NCI-H510A (cell line): ENCODE results near the gene HIPK4.
"Not testable (repeated sequence)": the region's sequence is repeated elsewhere in the genome, so short reads cannot be mapped to it uniquely, and the experiment has no call there.

Source experiments
- DNase-seq: peaks from one replicate; lab custom pipeline; 2025; lab: John Stamatoyannopoulos, UW

Gene HIPK4

DNA sequence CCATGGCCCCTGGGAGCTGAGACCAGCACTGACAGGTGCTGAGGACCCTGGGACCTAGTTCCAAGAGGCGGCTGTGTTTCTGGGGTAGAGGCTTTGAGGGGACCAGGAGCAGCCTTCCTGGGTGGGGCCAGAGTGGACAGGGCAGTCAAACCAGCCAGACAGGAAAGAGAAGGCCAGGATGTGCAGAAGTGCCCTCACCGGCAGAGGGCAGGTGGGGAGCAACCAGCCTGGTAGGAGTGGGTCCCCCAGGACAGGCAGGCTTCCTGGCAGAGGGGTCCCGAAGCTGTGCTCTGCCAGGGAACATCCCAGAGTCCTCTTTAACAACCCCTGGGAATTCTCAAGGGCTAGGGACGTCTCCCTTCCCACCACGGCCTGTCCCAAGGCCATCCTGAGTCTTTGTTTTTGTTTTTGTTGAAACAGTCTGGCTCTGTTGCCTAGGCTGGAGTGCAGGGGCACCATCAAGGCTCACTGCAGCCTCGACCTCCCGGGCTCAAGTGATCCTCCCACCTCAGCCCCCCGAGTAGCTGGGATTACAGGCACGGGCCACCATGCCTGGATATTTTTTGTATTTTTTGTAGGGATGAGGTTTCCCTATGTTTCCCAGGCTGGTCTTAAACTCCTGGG is 3.0 kb upstream of the HIPK4 start:
- peak; percentile 29 for DNase-seq

DNA sequence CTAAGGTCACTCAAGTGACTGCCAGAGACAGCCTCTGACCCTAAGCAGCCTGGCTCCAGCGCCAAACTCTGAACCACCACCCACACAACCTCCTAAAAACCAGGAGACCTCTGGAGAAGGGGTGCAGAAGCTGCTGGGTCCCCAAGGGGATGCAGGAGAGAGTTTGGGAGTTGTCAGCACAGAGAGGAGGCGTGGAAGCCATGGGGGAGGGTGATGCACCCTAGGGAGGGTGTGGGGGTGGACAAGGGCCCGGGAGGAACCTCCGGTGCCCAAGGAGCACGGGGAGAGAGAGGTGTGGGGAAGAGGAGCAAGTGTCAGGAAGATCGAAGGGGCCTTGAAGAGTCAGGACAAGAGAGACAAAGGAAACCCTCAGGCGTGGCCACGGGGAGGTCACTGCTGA is 2.1 kb upstream of the HIPK4 start:
- no peak for DNase-seq

DNA sequence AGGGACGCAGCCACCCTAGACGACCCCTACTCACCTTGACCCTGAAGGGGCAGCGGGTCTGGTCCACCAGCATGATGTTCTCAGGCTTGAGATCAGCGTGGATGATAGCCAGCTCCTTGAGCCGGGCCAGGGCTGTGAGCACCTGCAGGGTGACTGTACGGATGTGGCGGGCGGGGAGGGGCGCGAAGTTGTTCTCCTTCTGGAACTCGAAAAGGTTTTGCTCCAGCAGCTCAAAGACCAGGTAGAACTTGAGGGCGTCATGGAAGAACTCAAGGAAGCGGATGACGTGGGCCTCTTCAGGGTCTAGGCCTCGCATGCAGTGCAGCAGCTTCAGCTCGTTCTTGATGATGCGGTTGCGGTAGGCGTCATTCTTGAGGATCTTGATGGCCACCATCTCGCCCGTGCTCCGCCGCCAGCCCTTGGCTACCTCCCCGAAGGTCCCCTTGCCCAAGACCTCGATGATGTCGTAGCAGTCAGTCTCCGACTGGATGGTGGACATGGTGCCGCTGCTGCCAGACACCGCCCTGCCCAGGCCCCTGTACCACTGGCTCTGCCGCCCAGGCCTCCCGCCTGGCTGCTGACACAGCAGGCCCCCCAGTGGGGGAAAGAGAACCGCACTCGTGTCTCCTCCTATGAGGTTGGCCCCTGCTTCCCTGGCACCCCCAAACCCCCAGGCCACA is 437 bp downstream of the HIPK4 start:
- no peak for DNase-seq

DNA sequence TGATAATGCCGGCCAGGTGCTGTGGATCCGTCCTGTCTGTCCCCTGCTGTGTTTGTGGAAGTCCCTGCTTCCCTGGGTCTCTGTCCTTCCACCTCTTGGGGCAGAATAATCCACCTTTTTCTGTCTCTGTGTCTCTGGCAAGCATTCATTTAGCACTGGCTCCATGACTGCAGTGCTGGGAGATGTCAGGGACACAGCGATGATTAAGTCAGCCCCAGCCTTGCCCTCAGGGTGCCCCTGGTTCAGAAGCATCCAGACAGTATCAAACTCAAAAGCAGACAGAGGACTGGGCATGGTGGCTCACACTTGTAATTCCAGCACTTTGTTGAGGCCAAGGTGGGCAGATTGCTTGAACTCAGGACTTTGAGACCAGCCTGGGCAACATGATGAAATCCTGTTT is 1.5 kb downstream of the HIPK4 start:
- DNase-seq: no peak

DNA sequence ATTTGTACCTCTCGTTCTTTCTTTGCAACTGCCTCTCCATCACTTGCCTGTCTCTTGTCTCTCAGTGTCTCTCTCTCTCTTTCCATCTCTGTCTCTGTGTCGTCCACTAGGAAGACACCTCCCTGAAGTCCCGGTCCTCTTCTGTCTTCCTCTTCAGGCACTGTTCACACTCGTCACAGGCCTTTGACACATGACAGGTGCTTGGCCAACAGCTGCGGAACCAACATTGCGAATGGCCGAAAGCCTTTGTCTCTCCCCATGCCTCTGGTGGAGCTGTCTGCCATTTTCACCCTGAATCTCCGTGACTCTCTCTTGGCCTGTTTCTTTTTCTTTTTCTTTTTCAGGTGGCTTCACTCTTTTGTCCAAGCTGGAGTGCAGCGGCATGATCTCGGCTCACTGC is 2.8 kb downstream of the HIPK4 start:
- DNase-seq: no peak

DNA sequence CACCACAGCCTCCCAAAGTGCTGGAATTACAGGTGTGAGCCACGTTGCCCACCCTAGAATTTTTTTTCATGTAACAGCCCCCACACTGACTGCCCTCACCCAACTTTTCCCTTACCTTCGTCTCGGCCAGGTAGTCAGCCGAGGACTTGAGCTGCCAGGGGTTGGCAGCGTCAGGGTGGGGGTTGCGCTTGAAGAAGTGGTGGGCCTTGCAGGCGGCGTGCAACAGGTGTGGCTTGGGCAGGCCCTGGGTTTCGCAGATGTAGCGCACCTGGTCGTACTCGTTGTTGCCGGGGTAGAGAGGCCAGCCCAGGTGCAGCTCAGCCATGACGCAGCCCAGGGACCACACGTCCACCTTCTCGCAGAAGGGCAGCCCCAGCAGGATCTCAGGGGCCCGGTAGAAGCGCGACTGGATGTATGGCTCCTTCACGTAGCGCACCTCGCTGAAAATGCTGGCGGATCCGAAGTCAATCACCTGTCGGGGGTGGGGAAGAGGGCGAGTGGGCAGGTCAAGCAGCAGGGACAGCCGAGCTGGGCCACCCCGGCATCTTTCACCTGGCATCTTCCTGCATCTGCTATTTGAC is 6.2 kb downstream of the HIPK4 start:
- DNase-seq: peak; percentile 18

DNA sequence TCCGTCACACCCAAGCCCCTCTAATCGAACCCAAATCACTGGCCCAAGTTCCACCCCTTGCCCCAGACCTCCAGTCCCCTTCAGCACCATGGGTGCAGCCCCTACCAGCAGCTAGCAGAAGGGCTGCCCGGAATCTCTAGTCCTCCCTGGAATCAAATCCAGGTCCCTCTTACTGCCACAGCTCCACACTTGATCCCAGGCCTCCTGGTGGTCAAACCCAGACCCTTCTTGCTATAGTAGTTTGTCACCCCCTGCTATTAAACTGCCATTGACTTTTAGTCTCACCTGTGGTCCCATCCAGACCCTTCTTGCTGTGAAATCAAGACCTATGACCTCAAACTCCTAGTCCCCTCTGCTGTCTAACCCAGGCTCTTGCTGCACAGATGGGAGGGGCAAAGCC is 8.7 kb downstream of the HIPK4 start:
- DNase-seq: no peak

DNA sequence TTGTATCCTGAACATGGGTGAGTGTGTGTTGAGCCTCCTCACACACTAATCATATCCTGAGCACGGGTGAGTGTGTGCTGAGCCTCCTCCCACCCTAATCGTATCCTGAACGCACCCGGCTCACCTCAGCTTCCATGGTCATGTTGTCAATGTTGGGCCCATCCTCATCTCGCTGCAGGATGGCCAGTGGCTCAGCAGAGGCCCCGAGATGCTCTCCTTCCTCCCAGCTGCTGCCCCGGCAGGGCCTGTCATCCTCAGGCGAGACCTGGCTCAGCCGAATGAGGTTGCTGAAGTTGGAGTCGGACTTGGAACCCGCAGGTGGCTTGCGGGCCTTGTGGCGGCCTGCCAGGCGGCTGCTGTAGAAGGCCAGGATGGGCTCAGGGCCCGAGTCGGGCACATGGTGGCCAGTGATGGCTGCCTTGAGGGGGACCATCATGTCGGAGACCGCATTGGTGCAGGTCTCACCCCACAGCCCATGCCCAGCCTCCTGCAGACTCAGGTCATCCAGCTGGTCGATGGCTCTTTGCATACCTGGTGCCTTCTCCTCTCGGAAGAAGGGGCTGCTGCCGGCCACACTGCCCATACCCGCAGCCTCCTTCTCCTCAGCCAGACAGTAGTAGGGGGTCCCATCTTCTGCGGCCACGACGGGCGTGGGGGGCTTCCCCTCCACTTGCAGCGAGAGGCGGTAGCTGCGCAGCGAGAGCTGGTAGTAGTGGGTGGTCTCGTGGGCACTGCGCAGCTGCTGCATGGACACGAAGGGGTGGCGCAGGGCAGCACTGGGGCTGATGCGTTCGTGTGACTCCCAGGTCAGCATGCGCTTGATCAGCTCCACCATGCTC is 9.6 kb downstream of the HIPK4 start:
- no peak for DNase-seq

DNA sequence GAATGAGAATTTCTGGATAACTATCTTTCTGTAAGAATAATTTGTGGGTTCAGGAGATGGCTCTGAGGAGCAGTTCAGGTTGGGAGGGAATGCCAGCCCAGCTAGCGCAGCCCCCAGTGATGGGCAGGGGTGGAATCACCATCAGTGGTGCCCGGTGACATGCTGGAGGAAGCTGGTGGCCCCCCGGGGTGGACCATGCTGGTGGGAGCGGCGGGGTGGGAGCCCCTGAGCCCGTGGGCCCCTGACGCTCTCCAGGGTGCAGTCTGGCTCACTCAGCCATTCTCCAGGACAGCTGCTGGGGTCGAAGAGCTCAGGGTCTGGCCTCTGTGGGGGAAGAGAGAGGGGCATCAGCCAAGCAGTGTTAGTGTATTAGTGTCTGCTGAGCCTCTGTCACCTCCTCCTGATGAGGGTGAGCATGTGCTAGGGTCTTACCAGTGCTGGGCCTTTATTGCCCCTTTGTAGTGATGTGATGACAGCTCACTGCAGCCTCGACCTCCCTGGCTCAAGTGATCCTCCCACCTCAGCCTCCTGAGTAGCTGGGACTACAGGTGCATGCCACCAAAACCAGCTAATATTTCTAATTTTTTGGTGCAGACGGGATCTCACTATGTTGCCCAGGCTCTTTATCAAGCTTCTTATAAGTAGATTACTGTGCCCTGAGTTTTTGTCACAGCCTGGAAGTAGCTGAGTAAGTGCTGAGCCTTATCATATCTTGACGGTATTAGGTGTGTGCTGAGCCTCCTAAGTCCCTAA is 10.4 kb downstream of the HIPK4 start:
- no peak for DNase-seq

DNA sequence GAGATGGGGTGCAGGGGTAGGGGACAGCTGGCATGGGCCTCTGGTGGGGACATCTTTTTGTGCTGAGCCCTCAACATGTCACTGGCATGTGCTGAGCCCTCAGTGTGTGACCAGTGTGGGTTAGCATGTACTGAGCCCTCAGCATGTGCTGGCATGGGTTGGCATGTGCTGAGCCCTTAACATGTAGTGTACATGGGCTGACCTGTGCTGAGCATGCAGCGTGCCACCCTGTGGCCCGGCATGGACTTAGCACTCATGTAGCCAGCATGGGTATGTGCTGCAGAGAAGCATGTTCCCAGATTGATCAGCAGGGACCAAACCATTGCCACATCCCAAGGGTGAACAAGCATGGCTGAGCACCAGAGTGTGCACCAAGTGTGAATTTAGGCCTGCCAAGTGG is 11.5 kb downstream of the HIPK4 start:
- DNase-seq: no peak

DNA sequence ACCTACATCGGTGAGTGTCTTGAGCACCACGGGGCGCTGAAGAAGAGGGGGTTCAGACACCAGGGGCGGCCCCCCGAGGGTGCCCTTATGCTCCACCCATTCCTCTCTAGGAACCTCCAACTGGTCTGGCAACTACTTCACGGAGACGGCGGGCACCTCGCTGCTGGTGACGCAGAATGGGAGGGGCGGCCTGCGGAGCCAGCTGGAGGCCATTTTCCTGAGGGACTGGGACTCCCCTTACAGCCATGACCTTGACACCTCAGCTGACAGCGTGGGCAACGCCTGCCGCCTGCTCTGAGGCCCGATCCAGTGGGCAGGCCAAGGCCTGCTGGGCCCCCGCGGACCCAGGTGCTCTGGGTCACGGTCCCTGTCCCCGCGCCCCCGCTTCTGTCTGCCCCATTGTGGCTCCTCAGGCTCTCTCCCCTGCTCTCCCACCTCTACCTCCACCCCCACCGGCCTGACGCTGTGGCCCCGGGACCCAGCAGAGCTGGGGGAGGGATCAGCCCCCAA is 12.1 kb downstream of the HIPK4 start:
- DNase-seq: no peak

DNA sequence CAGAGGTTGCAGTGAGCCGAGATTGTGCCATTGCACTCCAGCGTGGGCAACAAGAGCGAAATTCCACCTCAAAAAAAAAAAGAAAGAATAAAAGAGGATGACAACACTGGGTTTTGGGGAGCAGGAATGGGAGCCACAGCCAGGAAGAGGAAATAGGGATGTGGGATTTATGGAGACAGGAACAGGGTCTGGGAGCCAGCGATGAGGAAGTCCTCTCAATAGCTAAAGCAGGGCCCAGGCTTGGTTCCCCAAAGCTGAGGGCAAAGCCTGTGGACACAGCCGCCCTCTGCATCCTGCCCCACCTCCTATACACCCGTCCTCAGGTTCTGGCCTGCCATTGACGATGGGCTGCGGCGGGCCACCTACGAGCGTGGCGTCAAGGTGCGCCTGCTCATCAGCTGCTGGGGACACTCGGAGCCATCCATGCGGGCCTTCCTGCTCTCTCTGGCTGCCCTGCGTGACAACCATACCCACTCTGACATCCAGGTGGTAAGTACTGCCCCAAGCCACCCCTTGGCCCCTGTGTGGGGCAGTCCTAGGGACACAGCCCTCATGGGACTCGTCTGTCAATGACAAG is 13.6 kb downstream of the HIPK4 start:
- no peak for DNase-seq

DNA sequence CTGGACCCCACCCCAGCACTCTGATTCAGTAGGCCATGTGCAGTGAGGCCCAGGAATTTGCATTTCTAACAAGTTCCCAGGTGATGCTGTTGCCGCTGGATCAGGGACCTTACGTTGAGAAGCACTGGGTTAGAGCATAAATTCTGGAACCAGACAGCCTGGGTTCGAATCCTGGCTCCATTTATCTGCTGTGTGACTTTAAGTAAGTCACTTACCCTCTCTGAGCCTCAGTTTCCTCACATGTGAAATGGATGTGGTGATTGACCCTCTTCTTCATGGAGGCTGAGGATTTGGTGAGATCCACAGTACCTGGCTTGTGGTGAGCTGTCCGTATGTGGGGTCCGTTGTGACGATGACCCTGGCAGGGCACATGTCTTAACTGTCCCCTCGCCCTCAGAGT is 15.9 kb downstream of the HIPK4 start:
- no peak for DNase-seq

DNA sequence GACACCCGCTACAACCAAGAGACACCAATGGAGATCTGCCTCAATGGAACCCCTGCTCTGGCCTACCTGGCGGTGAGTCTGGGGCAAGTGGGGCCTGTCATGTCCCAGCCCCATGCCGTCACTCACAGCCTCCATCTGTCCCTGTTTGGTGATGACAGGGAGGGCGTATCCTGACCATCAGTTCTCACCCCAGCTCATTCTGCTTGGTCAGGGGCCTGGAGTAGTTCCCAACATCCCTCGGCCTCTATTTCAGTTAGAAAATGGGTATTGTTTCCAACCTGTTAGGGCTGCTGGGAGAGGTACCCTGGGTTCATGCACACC is 18.2 kb downstream of the HIPK4 start:
- no peak for DNase-seq

DNA sequence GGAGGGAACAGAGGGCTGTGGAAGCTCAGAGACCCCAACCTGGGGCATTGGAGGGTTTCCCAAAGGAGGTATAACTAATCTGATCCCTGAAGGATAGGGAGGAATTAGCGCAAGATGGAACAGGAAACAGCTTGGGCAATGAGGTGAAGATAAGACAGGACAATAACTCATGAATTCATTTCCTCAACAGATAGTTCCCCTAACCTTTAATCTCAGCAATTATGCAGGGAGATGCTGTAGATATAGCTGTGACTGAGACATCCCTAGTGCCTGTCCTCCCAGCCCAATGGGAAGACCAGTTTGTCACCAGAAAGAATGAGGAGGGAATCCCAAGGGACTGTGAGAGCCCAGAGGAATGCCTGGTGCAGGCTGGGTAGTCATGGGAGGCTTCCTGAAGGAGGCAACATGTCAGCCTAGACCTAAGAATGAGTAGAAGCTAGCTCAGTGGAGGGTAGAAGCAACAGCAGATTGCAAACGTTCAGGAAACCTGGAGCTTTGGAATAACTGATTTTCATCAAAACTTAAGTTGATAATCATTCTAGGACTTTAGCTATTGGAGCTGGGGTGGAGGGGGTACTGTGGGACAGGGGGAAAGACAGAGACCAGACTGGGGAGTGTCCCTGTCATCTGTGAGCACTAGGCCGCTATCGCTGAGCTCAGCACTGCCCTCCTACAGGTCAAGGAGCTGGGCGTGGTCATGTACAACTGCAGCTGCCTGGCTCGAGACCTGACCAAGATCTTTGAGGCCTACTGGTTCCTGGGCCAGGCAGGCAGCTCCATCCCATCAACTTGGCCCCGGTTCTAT is 18.8 kb downstream of the HIPK4 start:
- DNase-seq: no peak

DNA sequence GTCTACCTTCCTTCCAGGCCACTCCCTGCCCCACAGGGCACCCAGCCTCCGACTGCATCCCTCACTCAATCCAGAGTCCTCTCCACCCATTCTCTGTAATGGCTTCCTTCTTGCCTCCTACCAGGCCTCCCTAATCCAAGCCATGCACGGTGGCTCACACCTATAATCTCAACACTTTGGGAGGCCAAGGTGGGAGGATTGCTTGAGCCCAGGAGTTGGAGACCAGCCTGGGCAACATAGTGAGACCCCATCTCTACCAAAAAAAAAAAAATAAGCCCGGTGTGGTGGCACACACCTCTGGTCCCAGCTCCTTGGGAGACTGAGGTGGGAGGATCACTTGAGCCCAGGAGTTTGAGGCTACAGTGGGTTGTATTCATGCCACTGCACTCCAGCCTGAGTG is 19.7 kb downstream of the HIPK4 start:
- not testable (repeated sequence) for DNase-seq

DNA sequence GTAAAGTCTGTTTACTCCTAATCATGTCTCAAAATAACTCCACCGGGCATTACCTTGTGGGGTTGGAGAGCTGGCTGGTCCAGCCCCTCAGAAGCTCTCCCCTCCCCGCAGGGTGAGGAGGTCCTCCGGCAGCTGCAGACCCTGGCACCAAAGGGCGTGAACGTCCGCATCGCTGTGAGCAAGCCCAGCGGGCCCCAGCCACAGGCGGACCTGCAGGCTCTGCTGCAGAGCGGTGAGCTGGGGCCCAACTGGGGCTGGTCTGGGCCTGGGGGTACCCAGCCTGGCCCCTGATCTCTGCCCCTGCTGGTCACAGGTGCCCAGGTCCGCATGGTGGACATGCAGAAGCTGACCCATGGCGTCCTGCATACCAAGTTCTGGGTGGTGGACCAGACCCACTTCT is 20.2 kb downstream of the HIPK4 start:
- DNase-seq: no peak

DNA sequence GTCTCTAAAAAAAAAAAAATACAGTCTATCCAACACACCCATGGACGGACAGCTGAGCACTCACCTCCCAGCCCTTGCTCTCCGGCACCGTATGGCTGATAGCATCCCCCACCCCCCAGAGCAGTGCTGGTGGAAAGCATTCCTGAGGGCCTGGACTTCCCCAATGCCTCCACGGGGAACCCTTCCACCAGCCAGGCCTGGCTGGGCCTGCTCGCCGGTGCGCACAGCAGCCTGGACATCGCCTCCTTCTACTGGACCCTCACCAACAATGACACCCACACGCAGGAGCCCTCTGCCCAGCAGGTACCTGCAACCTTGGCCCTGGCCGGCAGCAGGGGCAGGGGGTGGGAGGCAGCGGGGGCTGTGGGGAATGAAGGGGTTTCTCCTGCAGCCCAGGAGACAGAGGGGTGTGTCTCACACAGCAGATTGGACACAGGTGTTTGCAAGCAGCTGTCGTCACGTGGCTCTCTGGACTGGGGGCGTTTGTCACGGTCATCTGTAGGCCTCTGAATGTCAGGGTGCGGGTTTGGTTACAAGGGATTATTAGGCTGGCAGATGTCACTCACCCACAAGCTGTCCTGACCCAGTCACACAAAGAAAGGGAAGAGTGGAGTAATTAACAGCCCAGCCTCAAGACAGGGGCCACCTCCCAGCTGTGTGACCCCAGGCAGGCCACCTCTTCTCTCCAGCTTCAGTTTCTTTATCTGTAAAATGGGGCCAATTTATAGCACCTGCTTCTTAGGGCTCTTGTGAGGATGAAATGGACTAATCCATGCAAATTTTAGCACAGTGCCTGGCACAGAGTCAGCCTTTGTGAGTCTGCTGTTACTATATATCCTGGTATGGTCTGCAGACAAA is 22.2 kb downstream of the HIPK4 start:
- no peak for DNase-seq

DNA sequence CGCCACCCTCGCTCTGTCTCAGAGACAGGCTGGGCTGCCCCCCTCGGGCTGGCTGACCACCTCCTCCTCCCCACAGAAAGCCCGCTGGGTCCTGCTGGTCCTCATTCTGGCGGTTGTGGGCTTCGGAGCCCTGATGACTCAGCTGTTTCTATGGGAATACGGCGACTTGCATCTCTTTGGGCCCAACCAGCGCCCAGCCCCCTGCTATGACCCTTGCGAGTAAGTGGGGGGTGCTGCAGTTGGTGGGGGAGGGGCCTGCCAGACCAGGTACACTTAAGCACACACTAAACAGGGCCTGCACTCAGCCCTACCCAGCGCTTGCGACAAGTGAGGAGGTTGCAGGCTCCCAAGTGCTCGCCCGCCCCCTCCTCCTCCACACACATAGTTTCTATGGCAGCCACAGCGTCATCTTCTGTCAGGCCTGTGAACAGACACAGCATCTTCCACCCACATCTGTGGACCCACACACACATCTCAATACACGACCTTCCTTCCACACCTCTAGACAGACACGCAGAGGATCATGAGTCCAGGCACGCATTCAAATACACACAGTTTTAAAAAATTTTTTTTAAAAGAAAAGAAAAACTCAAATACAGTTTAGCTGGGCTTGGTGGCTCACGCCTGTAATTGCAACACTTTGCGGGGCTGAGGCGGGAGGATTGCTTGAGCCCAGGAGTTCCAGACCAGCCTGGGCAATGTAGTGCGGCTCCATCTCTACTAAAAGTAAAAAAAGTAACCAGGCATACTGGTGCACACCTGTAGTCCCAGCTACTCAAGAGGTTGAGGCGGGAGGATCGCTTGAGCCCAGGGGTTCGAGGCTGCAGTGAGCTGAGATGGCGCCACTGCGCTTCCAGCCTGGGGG is 23.1 kb downstream of the HIPK4 start:
- peak; percentile 27 for DNase-seq
